ENCODE data around the gene MTREX. TPM values are rescaled to one million over a fixed set of nuclear protein-coding genes. Genes with fewer than 3 reads are reported as not detected.
A peak's percentile ranks its signal among the peaks of the same experiment; 100 is the strongest.

MTREX gene
- total RNA-seq, 1 donor from 2014 or later: 68.7 TPM

GRCh38 chr5:55450050-55450765, 142.4 kb downstream of the MTREX start:
- Histone ChIP-seq H3K79me2 (ENCODE audit: insufficient read depth, low read length) (no peaks in the 10 kb centered on the region), H3K9me3 (ENCODE audit: insufficient read depth, low read depth, low read length) (no peaks in the 10 kb centered on the region), H3K4me3 (ENCODE audit: insufficient read depth, low read depth, low read length) (no peak overlapping the region), H2AFZ (ENCODE audit: low read depth, low read length) (no peak overlapping the region), H3K27ac (ENCODE audit: low read depth, low read length) (peak overlapping the region; percentile 14), H3K27me3 (ENCODE audit: insufficient read depth, low read length) (no peaks in the 10 kb centered on the region), H4K20me1 (ENCODE audit: insufficient read depth, low read length) (no peaks in the 10 kb centered on the region), H3K36me3 (ENCODE audit: insufficient read depth, low read length) (no peaks in the 10 kb centered on the region), H3K4me2 (ENCODE audit: low read length) (peak overlapping the region; percentile 51), H3K9ac (ENCODE audit: low read length) (peak overlapping the region; percentile 2), H3K4me1 (ENCODE audit: insufficient read depth, low read length) (peaks cover 3% of the 10 kb centered on the region)
- H3K27ac Mint-ChIP-seq (ENCODE audit: unreplicated experiment): peak overlapping the region; percentile 68
- H3K4me3 Mint-ChIP-seq (ENCODE audit: unreplicated experiment): no peak overlapping the region
- FAIRE-seq (no peak), DNase-seq (ENCODE audit: low read depth) (peak; percentile 47)
- H3K27me3 Mint-ChIP-seq (ENCODE audit: low read depth, unreplicated experiment): no peaks in the 10 kb centered on the region
- H3K4me1 Mint-ChIP-seq (ENCODE audit: low read depth, unreplicated experiment): peaks cover 39% of the 10 kb centered on the region
- H3K36me3 Mint-ChIP-seq (ENCODE audit: low read depth, unreplicated experiment): peaks cover 25% of the 10 kb centered on the region
- peaks cover 2% of the 10 kb centered on the region for H3K9me3 Mint-ChIP-seq (ENCODE audit: unreplicated experiment)
- TF ChIP-seq CTCF (IDR thresholded peaks at IDR 0.05; ENCODE audit: insufficient read depth, low read depth, low read length): no peak
- no peak for TF ChIP-seq EZH2 (IDR thresholded peaks at IDR 0.05; ENCODE audit: insufficient read depth, low read length)

GRCh38 chr5:55451976-55452375, 144.2 kb downstream of the MTREX start:
- H3K4me3 ChIP-seq (ENCODE audit: insufficient read depth, low read depth, low read length): no peak overlapping the region
- no peak overlapping the region for H3K9ac ChIP-seq (ENCODE audit: low read length)
- no peaks in the 10 kb centered on the region for H3K79me2 ChIP-seq (ENCODE audit: insufficient read depth, low read length)
- DNase-seq (ENCODE audit: low read depth): no peak
- no peak overlapping the region for H3K4me3 Mint-ChIP-seq (ENCODE audit: unreplicated experiment)
- no peaks in the 10 kb centered on the region for H3K27me3 ChIP-seq (ENCODE audit: insufficient read depth, low read length)
- TF ChIP-seq EZH2 (IDR thresholded peaks at IDR 0.05; ENCODE audit: insufficient read depth, low read length) (no peak), CTCF (IDR thresholded peaks at IDR 0.05; ENCODE audit: insufficient read depth, low read depth, low read length) (no peak)
- no peaks in the 10 kb centered on the region for H3K9me3 ChIP-seq (ENCODE audit: insufficient read depth, low read depth, low read length)
- H3K4me2 ChIP-seq (ENCODE audit: low read length): no peak overlapping the region
- no peaks in the 10 kb centered on the region for H4K20me1 ChIP-seq (ENCODE audit: insufficient read depth, low read length)
- no peak overlapping the region for H3K27ac ChIP-seq (ENCODE audit: low read depth, low read length)
- no peaks in the 10 kb centered on the region for H3K36me3 ChIP-seq (ENCODE audit: insufficient read depth, low read length)
- H3K4me1 Mint-ChIP-seq (ENCODE audit: low read depth, unreplicated experiment): peaks cover 42% of the 10 kb centered on the region
- no peaks in the 10 kb centered on the region for H3K27me3 Mint-ChIP-seq (ENCODE audit: low read depth, unreplicated experiment)
- no peak overlapping the region for H2AFZ ChIP-seq (ENCODE audit: low read depth, low read length)
- no peak overlapping the region for H3K27ac Mint-ChIP-seq (ENCODE audit: unreplicated experiment)
- H3K4me1 ChIP-seq (ENCODE audit: insufficient read depth, low read length): peaks cover 13% of the 10 kb centered on the region
- peaks cover 19% of the 10 kb centered on the region for H3K36me3 Mint-ChIP-seq (ENCODE audit: low read depth, unreplicated experiment)
- peaks cover 2% of the 10 kb centered on the region for H3K9me3 Mint-ChIP-seq (ENCODE audit: unreplicated experiment)
- FAIRE-seq: no peak

GRCh38 chr5:55453211-55453610, 145.4 kb downstream of the MTREX start:
- Histone ChIP-seq H2AFZ (ENCODE audit: low read depth, low read length) (no peak overlapping the region), H3K4me1 (ENCODE audit: insufficient read depth, low read length) (peaks cover 13% of the 10 kb centered on the region), H3K36me3 (ENCODE audit: insufficient read depth, low read length) (no peaks in the 10 kb centered on the region), H3K79me2 (ENCODE audit: insufficient read depth, low read length) (no peaks in the 10 kb centered on the region), H3K27me3 (ENCODE audit: insufficient read depth, low read length) (no peaks in the 10 kb centered on the region), H4K20me1 (ENCODE audit: insufficient read depth, low read length) (no peaks in the 10 kb centered on the region), H3K4me3 (ENCODE audit: insufficient read depth, low read depth, low read length) (no peak overlapping the region), H3K9me3 (ENCODE audit: insufficient read depth, low read depth, low read length) (no peaks in the 10 kb centered on the region), H3K27ac (ENCODE audit: low read depth, low read length) (no peak overlapping the region), H3K4me2 (ENCODE audit: low read length) (no peak overlapping the region), H3K9ac (ENCODE audit: low read length) (no peak overlapping the region)
- TF ChIP-seq EZH2 (IDR thresholded peaks at IDR 0.05; ENCODE audit: insufficient read depth, low read length) (no peak), CTCF (IDR thresholded peaks at IDR 0.05; ENCODE audit: insufficient read depth, low read depth, low read length) (no peak)
- DNase-seq (ENCODE audit: low read depth) (no peak), FAIRE-seq (no peak)
- no peak overlapping the region for H3K27ac Mint-ChIP-seq (ENCODE audit: unreplicated experiment)
- H3K27me3 Mint-ChIP-seq (ENCODE audit: low read depth, unreplicated experiment): no peaks in the 10 kb centered on the region
- H3K4me1 Mint-ChIP-seq (ENCODE audit: low read depth, unreplicated experiment): peaks cover 42% of the 10 kb centered on the region
- peaks cover 11% of the 10 kb centered on the region for H3K36me3 Mint-ChIP-seq (ENCODE audit: low read depth, unreplicated experiment)
- peaks cover under 1% of the 10 kb centered on the region for H3K9me3 Mint-ChIP-seq (ENCODE audit: unreplicated experiment)
- no peak overlapping the region for H3K4me3 Mint-ChIP-seq (ENCODE audit: unreplicated experiment)
